A673 (cell line): Measurements from ENCODE around the gene GNAQ. TPM values are rescaled to one million over a fixed set of nuclear protein-coding genes. Genes with fewer than 3 reads are reported as not detected.

Experiments used
- BruUV-seq: library from RNA; stranded (reverse); fragments of 400-500 nt; replicated peaks from 2 replicates; lab custom pipeline; 2021; lab: Mats Ljungman, UMichigan
- CTCF ChIA-PET: fragments of 300-600 bp; sonication (Branson Sonifier 250); formaldehyde crosslinking; loops from one replicate; lab custom pipeline; 2022; ENCODE audit warnings: antibody characterized with exemption; lab: Charles Lee
- POLR2A ChIA-PET: fragments of 300-600 bp; sonication (Branson Sonifier 250); formaldehyde crosslinking; loops from one replicate; lab custom pipeline; 2022; ENCODE audit warnings: antibody characterized with exemption; ENCODE audit not compliant: low non-redundant PET; lab: Charles Lee
- DNase-seq: peaks from one replicate; pipeline ENCODE4 v3.0.0-alpha.2; 2015; ENCODE audit warnings: low spot score
- H3K27ac ChIP-seq: fragments of 200-600 bp; sonication (generic); 2 replicates; pipeline ENCODE4 v1.5.1; 2016; ENCODE audit warnings: mixed run types, low read depth, mild to moderate bottlenecking, mixed read lengths, antibody characterized with exemption, low read length; ENCODE audit not compliant: poor library complexity, severe bottlenecking
- H3K27me3 ChIP-seq: fragments of 200-600 bp; sonication (generic); replicated peaks from 2 replicates; pipeline ENCODE4 v1.6.1; 2017; ENCODE audit warnings: mixed run types, low read depth, mild to moderate bottlenecking, mixed read lengths, antibody characterized with exemption, low read length; ENCODE audit not compliant: insufficient read depth, poor library complexity
- H3K36me3 ChIP-seq: fragments of 200-600 bp; sonication (generic); 2 replicates; pipeline ENCODE4 v1.6.1; 2016; ENCODE audit warnings: mixed run types, mild to moderate bottlenecking, mixed read lengths, antibody characterized with exemption, low read length; ENCODE audit not compliant: insufficient read depth, poor library complexity, severe bottlenecking
- H3K4me1 ChIP-seq: fragments of 200-600 bp; sonication (generic); 2 replicates; pipeline ENCODE4 v1.6.1; 2017; ENCODE audit warnings: mixed run types, mild to moderate bottlenecking, mixed read lengths, antibody characterized with exemption, low read length; ENCODE audit not compliant: insufficient read depth, poor library complexity, severe bottlenecking
- H3K4me3 ChIP-seq: fragments of 200-600 bp; sonication (generic); 2 replicates; pipeline ENCODE4 v1.5.1; 2016; ENCODE audit warnings: low read depth, mixed run types, mild to moderate bottlenecking, mixed read lengths, low read length; ENCODE audit not compliant: poor library complexity, severe bottlenecking
- H3K9me3 ChIP-seq: fragments of 200-600 bp; sonication (generic); 2 replicates; pipeline ENCODE4 v1.6.1; 2016; ENCODE audit warnings: mixed run types, low read depth, mild to moderate bottlenecking, mixed read lengths, antibody characterized with exemption, low read length; ENCODE audit not compliant: poor library complexity, severe bottlenecking
- CTCF ChIP-seq: fragments of 300-800, 200-600 bp; sonication (generic); conservative IDR thresholded peaks from 2 replicates; pipeline ENCODE4 v1.5.1; 2017; ENCODE audit warnings: low read depth, mild to moderate bottlenecking, antibody characterized with exemption, low read length, moderate library complexity, mixed read lengths
- EZH2 ChIP-seq: fragments of 200-600 bp; sonication (generic); IDR thresholded peaks from 2 replicates; pipeline ENCODE4 v1.6.1; 2017; ENCODE audit warnings: borderline replicate concordance, low read depth, mild to moderate bottlenecking, mixed read lengths, antibody characterized with exemption, low read length; ENCODE audit not compliant: poor library complexity, severe bottlenecking
- intact Hi-C: fragments of 100-400 bp; cut with micrococcal nuclease; formaldehyde crosslinking; loops from one replicate; pipeline ENCODE4 v1.10.0; 2022; ENCODE audit not compliant: unreplicated experiment
- total RNA-seq: library from RNA; stranded (reverse); gene quantifications from 2 replicates; pipeline ENCODE4 v1.2.3, GENCODE V29; 2021

The GNAQ gene
- total RNA-seq, 1 experiment from 2014 or later, result 69.9 TPM

DNA sequence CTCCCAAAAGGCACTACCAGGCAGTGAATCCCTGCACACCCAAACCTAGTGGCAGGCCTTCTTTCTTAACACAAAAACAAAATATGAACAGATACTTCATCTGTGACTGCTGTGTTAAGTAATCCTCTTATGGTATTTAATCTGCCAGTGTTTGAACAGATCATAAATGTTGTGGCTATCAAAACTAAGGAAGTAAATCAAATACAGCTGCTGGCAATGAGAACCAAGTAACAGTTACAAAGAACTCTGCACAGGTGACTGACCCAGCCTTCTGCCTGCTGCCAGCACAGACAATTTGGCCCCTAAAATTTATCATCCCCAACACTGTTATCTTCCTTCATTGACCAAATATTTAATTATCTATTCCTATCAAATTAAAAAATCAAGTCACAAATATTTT, 78.0 kb downstream of the GNAQ start:
- Histone ChIP-seq H3K36me3 (no peaks in the 10 kb centered on the region), H3K27ac (no peak overlapping the region), H3K9me3 (no peaks in the 10 kb centered on the region), H3K4me1 (peaks cover 47% of the 10 kb centered on the region), H3K27me3 (no peaks in the 10 kb centered on the region), H3K4me3 (no peak overlapping the region)
- TF ChIP-seq EZH2 (no peak), CTCF (no peak)
- BruUV-seq, result no TSS peak
- no peak for DNase-seq
- ChIA-PET CTCF (no interaction called here), POLR2A (no interaction called here)
- intact Hi-C loops, result no loop called here

DNA sequence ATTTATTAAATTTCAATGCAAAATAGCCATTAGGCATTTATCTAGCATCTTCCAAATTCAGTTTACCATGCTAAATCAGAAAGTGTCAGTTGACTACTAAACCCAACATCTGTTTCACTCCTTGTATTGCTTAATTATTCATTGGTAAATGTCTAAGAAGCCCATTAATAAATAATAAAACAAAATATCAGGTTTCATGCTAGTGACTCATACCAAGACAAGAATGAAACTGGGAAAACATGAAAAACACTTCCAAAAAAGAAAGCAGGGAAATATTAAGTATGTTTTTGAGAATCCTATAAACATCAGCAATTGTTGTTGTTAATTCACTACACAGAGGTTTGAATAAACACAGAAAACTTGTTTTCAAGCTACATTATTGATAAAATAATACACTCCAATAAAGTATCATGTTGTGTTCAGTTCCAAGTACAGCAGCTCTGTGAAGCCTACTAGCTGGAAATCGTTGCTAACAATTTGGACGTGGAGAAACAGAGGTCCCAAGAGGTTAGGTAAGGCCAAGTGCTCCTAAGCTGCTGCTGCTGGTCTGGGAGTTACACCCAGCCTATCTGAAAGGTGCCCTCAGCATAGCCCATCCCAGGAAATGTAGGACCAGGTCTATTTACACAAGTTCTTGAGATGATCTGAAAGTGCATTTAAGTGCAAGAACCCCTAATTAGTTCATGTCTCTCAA, 78.8 kb downstream of the GNAQ start:
- ChIA-PET CTCF (no interaction called here), POLR2A (no interaction called here)
- TF ChIP-seq EZH2 (no peak), CTCF (no peak)
- no peak overlapping the region for H3K4me3 ChIP-seq
- no peaks in the 10 kb centered on the region for H3K36me3 ChIP-seq
- DNase-seq, result peak; percentile 19
- no peaks in the 10 kb centered on the region for H3K9me3 ChIP-seq
- H3K4me1 ChIP-seq, result peaks cover 47% of the 10 kb centered on the region
- no TSS peak for BruUV-seq
- no peak overlapping the region for H3K27ac ChIP-seq
- H3K27me3 ChIP-seq, result no peaks in the 10 kb centered on the region
- intact Hi-C loops, result no loop called here

DNA sequence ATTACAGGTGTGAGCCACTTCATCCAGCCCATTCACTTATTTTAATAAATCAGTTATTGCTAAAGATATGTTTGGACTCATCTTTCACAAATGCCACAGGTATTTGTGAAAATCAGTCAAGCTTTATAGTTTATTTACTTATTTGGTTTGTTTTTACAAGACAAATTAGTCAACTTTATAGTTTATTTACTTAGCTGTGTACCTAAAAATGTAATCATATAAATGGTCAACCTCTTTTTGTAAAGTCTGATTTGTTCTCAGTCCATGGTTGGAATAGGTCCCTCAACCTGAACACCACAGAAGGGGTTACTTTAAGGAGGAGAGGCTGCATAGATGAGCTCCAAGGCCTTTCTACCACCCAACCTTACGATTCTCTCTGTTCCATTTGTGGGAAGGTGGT, 80.2 kb downstream of the GNAQ start:
- Histone ChIP-seq H3K4me1 (peaks cover 57% of the 10 kb centered on the region), H3K36me3 (no peaks in the 10 kb centered on the region), H3K27me3 (no peaks in the 10 kb centered on the region), H3K27ac (no peak overlapping the region), H3K4me3 (no peak overlapping the region), H3K9me3 (no peaks in the 10 kb centered on the region)
- no peak for DNase-seq
- ChIA-PET CTCF (no interaction called here), POLR2A (no interaction called here)
- TF ChIP-seq CTCF, result no peak
- TF ChIP-seq EZH2, result no peak
- BruUV-seq, result no TSS peak
- intact Hi-C loops, result no loop called here
